ENCODE results near the gene CA10.
A peak's percentile ranks its signal among the peaks of the same experiment; 100 is the strongest.

- TF ChIP-seq POLR2A (IDR thresholded peaks at IDR 0.05) (no peak), EP300 (IDR thresholded peaks at IDR 0.05) (no peak), POLR2AphosphoS5 (IDR thresholded peaks at IDR 0.05) (peak; percentile 30)
- TF ChIP-seq, protein P1, sequence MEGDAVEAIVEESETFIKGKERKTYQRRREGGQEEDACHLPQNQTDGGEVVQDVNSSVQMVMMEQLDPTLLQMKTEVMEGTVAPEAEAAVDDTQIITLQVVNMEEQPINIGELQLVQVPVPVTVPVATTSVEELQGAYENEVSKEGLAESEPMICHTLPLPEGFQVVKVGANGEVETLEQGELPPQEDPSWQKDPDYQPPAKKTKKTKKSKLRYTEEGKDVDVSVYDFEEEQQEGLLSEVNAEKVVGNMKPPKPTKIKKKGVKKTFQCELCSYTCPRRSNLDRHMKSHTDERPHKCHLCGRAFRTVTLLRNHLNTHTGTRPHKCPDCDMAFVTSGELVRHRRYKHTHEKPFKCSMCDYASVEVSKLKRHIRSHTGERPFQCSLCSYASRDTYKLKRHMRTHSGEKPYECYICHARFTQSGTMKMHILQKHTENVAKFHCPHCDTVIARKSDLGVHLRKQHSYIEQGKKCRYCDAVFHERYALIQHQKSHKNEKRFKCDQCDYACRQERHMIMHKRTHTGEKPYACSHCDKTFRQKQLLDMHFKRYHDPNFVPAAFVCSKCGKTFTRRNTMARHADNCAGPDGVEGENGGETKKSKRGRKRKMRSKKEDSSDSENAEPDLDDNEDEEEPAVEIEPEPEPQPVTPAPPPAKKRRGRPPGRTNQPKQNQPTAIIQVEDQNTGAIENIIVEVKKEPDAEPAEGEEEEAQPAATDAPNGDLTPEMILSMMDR (IDR thresholded peaks at IDR 0.05), result no peak
Measured at GRCh38 chr17:51638971-51639370, 519.5 kb downstream of the CA10 start.

All from gastroesophageal sphincter (tissue), 3 donors.